ENCODE results near the gene FBN2.
"Not testable (repeated sequence)": the region's sequence is repeated elsewhere in the genome, so short reads cannot be mapped to it uniquely, and the experiment has no call there.

The FBN2 gene

DNA sequence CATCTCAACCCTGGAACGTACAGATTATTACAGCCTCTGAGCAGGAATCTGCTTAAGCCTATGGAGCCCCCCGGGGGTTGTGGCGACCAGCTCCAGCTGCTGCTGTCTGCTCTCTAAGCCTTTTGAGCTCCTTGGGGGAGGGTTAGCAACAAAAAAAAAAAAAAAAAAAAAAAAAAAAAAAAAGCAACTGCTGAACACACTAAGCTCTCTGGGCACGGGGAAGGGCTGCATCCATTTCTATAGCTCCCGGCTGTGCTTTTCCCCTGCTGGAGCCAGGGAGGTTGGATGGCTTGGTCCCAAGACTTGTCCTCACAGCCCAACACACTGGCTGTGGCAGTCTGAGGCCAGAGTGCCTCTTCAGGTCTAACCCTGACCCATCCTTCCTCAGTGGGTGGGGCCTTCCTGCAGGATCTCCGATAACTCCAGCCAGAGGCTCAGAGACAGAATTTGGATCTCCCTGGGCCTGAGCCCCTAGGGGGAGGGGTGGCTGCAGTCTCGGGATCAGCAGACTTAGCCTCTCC is 82.1 kb downstream of the FBN2 start:
- H3K4me3 ChIP-seq (replicated peaks; ENCODE audit: low read depth, low read length) = no peak overlapping the region
- DNase-seq (ENCODE audit: low read depth) = no peak
- TF ChIP-seq, protein P1, sequence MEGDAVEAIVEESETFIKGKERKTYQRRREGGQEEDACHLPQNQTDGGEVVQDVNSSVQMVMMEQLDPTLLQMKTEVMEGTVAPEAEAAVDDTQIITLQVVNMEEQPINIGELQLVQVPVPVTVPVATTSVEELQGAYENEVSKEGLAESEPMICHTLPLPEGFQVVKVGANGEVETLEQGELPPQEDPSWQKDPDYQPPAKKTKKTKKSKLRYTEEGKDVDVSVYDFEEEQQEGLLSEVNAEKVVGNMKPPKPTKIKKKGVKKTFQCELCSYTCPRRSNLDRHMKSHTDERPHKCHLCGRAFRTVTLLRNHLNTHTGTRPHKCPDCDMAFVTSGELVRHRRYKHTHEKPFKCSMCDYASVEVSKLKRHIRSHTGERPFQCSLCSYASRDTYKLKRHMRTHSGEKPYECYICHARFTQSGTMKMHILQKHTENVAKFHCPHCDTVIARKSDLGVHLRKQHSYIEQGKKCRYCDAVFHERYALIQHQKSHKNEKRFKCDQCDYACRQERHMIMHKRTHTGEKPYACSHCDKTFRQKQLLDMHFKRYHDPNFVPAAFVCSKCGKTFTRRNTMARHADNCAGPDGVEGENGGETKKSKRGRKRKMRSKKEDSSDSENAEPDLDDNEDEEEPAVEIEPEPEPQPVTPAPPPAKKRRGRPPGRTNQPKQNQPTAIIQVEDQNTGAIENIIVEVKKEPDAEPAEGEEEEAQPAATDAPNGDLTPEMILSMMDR (IDR thresholded peaks at IDR 0.05; ENCODE audit: low read length, missing control alignments) = no peak

DNA sequence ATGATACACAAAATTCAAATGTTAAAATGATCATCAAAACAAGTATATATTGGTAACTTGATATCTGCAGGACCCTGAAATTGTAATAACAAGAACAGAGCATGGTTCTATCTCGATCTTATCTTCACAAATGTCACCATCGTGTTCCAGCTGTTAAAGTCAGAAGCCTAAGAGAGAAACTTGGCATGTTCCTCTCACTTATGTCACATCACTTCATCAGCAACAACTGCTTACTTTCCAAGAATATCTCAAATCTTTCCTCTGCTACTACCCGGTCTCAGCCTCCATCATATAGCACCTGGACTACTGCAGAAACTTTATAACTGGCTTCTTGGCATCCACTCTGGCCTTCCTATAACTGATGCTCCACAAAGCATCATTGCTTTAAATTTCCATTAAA is 84.9 kb downstream of the FBN2 start:
- TF ChIP-seq, protein P1 (IDR thresholded peaks at IDR 0.05; ENCODE audit: low read length, missing control alignments) = no peak
- DNase-seq (ENCODE audit: low read depth) = no peak
- H3K4me3 ChIP-seq (replicated peaks; ENCODE audit: low read depth, low read length) = no peak overlapping the region

DNA sequence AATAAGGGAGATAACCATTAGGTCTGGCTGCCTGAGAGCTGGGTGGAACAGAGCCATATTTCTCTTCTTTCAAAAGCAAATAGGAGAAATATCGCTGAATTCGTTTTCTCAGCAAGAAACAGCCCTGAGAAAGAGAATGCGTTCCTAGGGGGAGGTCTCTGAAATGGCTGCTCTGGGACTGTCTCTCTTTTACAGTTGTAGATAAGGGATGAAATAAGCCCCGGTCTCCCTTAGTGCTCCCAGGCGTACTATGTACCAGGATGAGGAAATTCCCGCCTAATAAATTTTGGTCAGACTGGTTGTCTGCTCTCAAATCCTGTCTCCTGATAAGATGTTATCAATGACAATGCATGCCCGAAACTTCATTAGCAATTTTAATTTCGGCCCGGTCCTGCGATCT is 90.8 kb downstream of the FBN2 start:
- not testable (repeated sequence) for H3K4me3 ChIP-seq (replicated peaks; ENCODE audit: low read depth, low read length)

GRCh38 chr5:128441941-128442350 is 96.1 kb downstream of the FBN2 start:
- DNase-seq (ENCODE audit: low read depth) = no peak
- no peak overlapping the region for H3K4me3 ChIP-seq (replicated peaks; ENCODE audit: low read depth, low read length)
- TF ChIP-seq, protein P1 (IDR thresholded peaks at IDR 0.05; ENCODE audit: low read length, missing control alignments) = no peak

More for the DNA sequence above, 90.8 kb downstream of the FBN2 start:
- not testable (repeated sequence) for DNase-seq (ENCODE audit: low read depth)

- DNase-seq (ENCODE audit: low read depth) = no peak
- H3K4me3 ChIP-seq (replicated peaks; ENCODE audit: low read depth, low read length) = no peak overlapping the region
- TF ChIP-seq, protein P1 (IDR thresholded peaks at IDR 0.05; ENCODE audit: low read length, missing control alignments) = no peak
Observed at GRCh38 chr5:128441165-128441564, 96.9 kb downstream of the FBN2 start.

DNA sequence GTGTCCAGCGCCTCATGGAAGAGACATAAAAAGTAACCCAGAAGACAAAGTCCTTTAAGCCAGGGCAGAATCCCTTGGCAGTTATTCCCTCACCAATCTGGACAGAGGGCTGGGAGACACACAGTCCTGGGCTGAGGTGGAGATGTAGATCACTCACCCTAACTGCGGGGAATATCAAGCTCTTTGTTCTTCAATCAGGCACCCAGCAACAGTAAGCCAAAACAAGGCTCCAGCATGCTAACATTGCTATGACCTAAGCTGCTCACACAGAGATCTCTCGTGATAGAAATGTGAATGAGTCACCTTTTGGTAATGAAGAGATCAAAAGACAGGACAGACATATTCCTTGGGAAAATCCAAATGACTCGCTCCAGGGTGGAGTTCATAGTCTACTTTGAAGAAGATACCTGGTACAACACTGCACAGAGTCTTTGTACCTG is 101.3 kb downstream of the FBN2 start:
- DNase-seq (ENCODE audit: low read depth) = peak; percentile 68
- no peak overlapping the region for H3K4me3 ChIP-seq (replicated peaks; ENCODE audit: low read depth, low read length)
- TF ChIP-seq, protein P1 (IDR thresholded peaks at IDR 0.05; ENCODE audit: low read length, missing control alignments) = no peak

DNA sequence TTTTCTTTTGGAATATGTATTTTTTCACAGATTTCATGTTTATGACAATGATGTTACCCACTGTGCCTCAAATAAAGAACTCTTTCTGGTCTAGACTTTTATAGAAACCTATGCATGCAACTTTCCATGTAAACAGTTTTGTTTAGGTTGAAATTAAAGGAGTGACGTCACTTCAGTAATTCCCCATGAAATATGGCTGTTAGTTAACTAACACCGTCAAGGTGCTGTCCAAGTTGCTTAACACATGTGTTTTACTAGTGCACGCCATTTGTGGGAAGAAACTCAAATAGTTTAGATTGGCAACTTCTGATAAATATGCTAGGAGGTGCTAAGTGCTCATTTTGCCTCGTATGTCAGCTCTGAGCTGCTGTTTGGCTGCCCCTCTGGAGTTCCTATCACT is 102.2 kb downstream of the FBN2 start:
- TF ChIP-seq, protein P1 (IDR thresholded peaks at IDR 0.05; ENCODE audit: low read length, missing control alignments) = no peak
- DNase-seq (ENCODE audit: low read depth) = no peak
- H3K4me3 ChIP-seq (replicated peaks; ENCODE audit: low read depth, low read length) = no peak overlapping the region
